C4-2B (cell line): ENCODE results near the gene RASGEF1C.

Source experiments
- ZFX ChIP-seq: fragments of 450-650 bp; IDR thresholded peaks from 2 replicates; pipeline ENCODE4 v1.6.1; 2017
- TF ChIP-seq, protein P1 (sequence below): fragments of 450-650 bp; conservative IDR thresholded peaks from 2 replicates; pipeline ENCODE4 v1.5.1; 2017; ENCODE audit warnings: mild to moderate bottlenecking

DNA sequence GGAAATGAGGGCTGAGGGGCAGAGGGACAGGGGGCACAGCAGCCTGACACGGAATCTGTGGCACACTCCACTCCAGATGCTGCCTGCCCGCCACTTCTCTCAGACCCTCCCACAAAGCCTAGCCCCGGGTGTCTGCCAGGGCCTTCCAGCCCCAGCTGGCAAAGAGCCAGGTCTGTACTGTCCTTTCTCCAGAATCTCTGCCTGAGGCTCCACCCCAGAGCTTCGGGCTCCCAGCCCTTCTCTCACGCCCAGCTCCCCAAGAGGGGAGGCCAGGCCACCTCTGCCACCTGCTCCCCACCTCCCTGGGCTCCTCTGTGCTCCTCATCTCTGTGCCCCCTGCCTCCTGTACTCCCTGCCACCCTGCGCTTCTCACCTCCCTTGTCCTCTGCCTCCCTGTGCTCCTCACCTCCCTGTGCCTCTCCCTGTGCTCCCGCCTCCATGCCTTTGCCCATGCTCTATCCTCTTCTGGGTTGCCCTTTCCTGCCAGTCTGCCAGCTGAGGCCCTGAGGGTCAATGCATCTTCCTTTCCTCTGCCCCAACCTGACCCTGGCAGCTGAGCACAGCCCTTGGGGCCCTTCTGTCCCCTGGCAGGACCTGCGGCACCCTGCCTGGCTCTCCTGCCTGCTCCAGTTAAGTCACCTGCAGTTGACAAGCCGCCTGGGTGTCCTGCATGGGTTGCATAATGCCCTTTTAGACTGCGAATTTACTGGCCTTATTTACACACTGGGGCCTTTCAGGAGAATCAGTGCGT lies 36.4 kb downstream of the RASGEF1C start:
- TF ChIP-seq, protein P1, sequence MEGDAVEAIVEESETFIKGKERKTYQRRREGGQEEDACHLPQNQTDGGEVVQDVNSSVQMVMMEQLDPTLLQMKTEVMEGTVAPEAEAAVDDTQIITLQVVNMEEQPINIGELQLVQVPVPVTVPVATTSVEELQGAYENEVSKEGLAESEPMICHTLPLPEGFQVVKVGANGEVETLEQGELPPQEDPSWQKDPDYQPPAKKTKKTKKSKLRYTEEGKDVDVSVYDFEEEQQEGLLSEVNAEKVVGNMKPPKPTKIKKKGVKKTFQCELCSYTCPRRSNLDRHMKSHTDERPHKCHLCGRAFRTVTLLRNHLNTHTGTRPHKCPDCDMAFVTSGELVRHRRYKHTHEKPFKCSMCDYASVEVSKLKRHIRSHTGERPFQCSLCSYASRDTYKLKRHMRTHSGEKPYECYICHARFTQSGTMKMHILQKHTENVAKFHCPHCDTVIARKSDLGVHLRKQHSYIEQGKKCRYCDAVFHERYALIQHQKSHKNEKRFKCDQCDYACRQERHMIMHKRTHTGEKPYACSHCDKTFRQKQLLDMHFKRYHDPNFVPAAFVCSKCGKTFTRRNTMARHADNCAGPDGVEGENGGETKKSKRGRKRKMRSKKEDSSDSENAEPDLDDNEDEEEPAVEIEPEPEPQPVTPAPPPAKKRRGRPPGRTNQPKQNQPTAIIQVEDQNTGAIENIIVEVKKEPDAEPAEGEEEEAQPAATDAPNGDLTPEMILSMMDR: no peak
- TF ChIP-seq ZFX: no peak
